OCI-LY1 (cell line): ENCODE data around the gene CFAP298.

Experiments
- H2AFZ ChIP-seq: fragments of 200-600 bp; sonication (generic), shearing (Covaris generic); 2 replicates; pipeline ENCODE4 v1.6.0; 2014; ENCODE audit warnings: antibody characterized with exemption, mild to moderate bottlenecking, low read length
- H3F3A ChIP-seq: fragments of 200-600 bp; sonication (generic), shearing (Covaris generic); 2 replicates; pipeline ENCODE4 v1.6.0; 2014; ENCODE audit warnings: mild to moderate bottlenecking, antibody characterized with exemption, low read length, moderate library complexity; ENCODE audit not compliant: insufficient read depth
- H3K27ac ChIP-seq: fragments of 200-600 bp; sonication (generic); 2 replicates; pipeline ENCODE4 v1.5.1; 2014; ENCODE audit warnings: low read length, mixed run types, mild to moderate bottlenecking, low read depth; ENCODE audit not compliant: poor library complexity, severe bottlenecking
- H3K27me3 ChIP-seq: fragments of 200-600 bp; sonication (generic); 2 replicates; pipeline ENCODE4 v1.6.0; 2014; ENCODE audit warnings: antibody characterized with exemption, mild to moderate bottlenecking, low read length, moderate library complexity; ENCODE audit not compliant: insufficient read depth
- H3K36me3 ChIP-seq: fragments of 200-600 bp; sonication (generic); 2 replicates; pipeline ENCODE4 v1.6.1; 2014; ENCODE audit warnings: mild to moderate bottlenecking, antibody characterized with exemption, low read length, moderate library complexity, mixed read lengths; ENCODE audit not compliant: insufficient read depth
- H3K4me1 ChIP-seq: fragments of 200-600 bp; sonication (generic); 2 replicates; pipeline ENCODE4 v1.5.1; 2014; ENCODE audit warnings: mild to moderate bottlenecking, low read length, moderate library complexity; ENCODE audit not compliant: insufficient read depth, severe bottlenecking
- H3K4me2 ChIP-seq: fragments of 200-600 bp; sonication (generic), shearing (Covaris generic); 2 replicates; pipeline ENCODE4 v1.6.1; 2014; ENCODE audit warnings: low read length
- H3K4me3 ChIP-seq: fragments of 200-600 bp; sonication (generic); 2 replicates; pipeline ENCODE4 v1.5.1; 2014; ENCODE audit warnings: low read length, low read depth, mild to moderate bottlenecking, mixed read lengths; ENCODE audit not compliant: poor library complexity, severe bottlenecking
- H3K79me2 ChIP-seq: fragments of 200-600 bp; shearing (Covaris generic); 2 replicates; pipeline ENCODE4 v1.6.1; 2016; ENCODE audit warnings: mixed run types, low read length, mixed read lengths; ENCODE audit not compliant: insufficient read depth
- H3K9ac ChIP-seq: fragments of 200-600 bp; sonication (generic), shearing (Covaris generic); 2 replicates; pipeline ENCODE4 v1.6.1; 2014; ENCODE audit warnings: mild to moderate bottlenecking, low read length, mixed read lengths
- H3K9me2 ChIP-seq: fragments of 200-600 bp; sonication (generic), shearing (Covaris generic); 2 replicates; pipeline ENCODE4 v1.6.1; 2014; ENCODE audit warnings: low read depth, mild to moderate bottlenecking, low read length, mixed read lengths
- H3K9me3 ChIP-seq: fragments of 200-600 bp; shearing (Covaris generic); 2 replicates; pipeline ENCODE4 v1.6.1; 2014; ENCODE audit warnings: low read length, mixed read lengths
- H4K20me1 ChIP-seq: fragments of 200-600 bp; sonication (generic), shearing (Covaris generic); 2 replicates; pipeline ENCODE4 v1.6.0; 2016; ENCODE audit warnings: mild to moderate bottlenecking, low read length; ENCODE audit not compliant: insufficient read depth
- EZH2 ChIP-seq: fragments of 200-600 bp; sonication (generic), shearing (Covaris generic); IDR thresholded peaks from 2 replicates; pipeline ENCODE4 v1.8.0; 2017; ENCODE audit warnings: borderline replicate concordance, mixed run types, mild to moderate bottlenecking, antibody characterized with exemption, low read length, moderate library complexity, mixed read lengths
- TF ChIP-seq, protein P1 (sequence below): fragments of 200-600 bp; sonication (generic), shearing (Covaris generic); IDR thresholded peaks from 2 replicates; pipeline ENCODE4 v1.5.1; 2017; ENCODE audit warnings: mild to moderate bottlenecking, antibody characterized with exemption, low read length, moderate library complexity, mixed read lengths

Gene CFAP298

DNA sequence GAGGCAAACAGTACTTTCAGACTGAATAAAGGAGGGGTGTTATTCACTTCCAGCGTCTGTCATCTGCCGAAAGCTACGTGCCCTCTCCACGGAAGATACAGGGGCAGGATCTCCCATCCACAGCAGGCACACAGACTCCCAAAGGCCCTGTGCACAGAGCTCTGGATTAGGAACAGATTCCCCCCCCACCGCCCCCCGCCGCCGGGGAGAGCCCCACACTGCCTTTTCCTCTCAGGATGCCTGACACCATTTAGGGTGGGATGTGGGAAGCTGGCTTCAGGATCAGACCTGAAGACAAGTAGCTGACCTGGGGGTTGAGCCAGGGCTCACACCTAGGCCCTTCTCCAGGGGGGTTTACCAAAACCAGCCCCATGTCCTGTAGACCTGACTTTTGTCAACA, 18.5 kb downstream of the CFAP298 start:
- TF ChIP-seq, protein P1, sequence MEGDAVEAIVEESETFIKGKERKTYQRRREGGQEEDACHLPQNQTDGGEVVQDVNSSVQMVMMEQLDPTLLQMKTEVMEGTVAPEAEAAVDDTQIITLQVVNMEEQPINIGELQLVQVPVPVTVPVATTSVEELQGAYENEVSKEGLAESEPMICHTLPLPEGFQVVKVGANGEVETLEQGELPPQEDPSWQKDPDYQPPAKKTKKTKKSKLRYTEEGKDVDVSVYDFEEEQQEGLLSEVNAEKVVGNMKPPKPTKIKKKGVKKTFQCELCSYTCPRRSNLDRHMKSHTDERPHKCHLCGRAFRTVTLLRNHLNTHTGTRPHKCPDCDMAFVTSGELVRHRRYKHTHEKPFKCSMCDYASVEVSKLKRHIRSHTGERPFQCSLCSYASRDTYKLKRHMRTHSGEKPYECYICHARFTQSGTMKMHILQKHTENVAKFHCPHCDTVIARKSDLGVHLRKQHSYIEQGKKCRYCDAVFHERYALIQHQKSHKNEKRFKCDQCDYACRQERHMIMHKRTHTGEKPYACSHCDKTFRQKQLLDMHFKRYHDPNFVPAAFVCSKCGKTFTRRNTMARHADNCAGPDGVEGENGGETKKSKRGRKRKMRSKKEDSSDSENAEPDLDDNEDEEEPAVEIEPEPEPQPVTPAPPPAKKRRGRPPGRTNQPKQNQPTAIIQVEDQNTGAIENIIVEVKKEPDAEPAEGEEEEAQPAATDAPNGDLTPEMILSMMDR: no peak
- TF ChIP-seq EZH2: no peak
- Histone ChIP-seq H3K4me1 (no peaks in the 10 kb centered on the region), H3K27me3 (no peaks in the 10 kb centered on the region), H3F3A (no peaks in the 10 kb centered on the region), H3K4me2 (no peak overlapping the region), H2AFZ (no peak overlapping the region), H3K4me3 (no peak overlapping the region), H3K9me2 (no peaks in the 10 kb centered on the region), H3K36me3 (no peaks in the 10 kb centered on the region; the same call in 1 of the 2 replicates), H4K20me1 (no peaks in the 10 kb centered on the region), H3K9ac (no peak overlapping the region), H3K9me3 (no peaks in the 10 kb centered on the region), H3K27ac (no peak overlapping the region), H3K79me2 (no peaks in the 10 kb centered on the region)

DNA sequence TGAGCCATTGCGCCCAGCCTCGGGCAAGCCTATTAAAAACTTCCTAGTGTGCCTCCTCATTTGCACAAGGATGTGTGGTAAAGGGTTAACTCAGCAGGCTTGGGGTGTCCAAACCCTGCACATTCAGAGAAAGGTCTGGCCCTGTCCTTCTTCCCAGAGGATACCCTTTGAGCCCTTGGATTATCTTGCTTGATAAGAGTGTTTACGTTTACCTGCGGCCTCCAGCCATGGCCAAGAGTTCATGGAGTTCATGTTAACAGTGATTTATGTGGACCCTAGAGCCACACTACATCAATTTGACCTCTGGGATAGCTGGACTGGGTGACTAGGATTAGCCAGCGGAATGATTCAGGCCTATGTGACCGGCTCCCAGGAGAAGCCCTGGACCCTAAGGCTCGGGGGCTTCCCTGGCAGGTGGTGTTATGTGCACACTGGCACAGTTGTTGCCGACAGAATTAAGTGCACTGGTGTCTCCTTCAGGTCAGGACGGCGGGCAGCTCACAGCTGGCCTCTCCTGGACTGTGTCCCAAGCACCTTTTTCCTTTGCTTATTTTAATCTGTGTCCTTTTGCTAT, 19.2 kb downstream of the CFAP298 start:
- Histone ChIP-seq H3K27ac (no peak overlapping the region), H4K20me1 (no peaks in the 10 kb centered on the region), H3F3A (no peaks in the 10 kb centered on the region), H3K4me3 (no peak overlapping the region), H3K79me2 (no peaks in the 10 kb centered on the region), H3K4me2 (no peak overlapping the region), H3K27me3 (no peaks in the 10 kb centered on the region), H3K4me1 (no peaks in the 10 kb centered on the region), H3K9me2 (no peaks in the 10 kb centered on the region), H3K9ac (no peak overlapping the region), H3K36me3 (no peaks in the 10 kb centered on the region; the same call in 1 of the 2 replicates), H2AFZ (no peak overlapping the region), H3K9me3 (no peaks in the 10 kb centered on the region)
- TF ChIP-seq, protein P1: no peak

DNA sequence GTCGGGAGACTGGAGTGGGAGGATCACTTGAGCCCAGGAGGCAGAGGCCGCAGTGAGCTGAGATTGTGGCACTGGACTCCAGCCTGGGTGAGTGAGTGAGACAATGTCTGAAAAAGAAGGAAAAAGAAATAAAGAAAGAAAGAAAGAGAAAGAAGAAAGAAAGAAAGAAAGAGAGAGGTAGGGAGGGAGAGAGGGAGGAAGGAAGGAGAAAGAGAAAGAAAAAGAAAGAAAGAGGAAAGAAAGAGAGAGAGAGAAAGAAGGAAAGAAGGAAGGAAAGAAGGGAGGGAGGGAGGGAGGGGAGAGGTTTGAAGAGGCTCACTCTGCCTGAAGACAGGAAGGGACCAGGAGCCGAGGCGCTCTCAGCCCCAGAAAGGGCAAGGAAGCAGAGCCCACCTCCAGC, 22.0 kb downstream of the CFAP298 start:
- no peak overlapping the region for H3K27ac ChIP-seq
- TF ChIP-seq EZH2: no peak
- TF ChIP-seq, protein P1: no peak
- no peaks in the 10 kb centered on the region for H3K27me3 ChIP-seq
- no peak overlapping the region for H3K4me3 ChIP-seq
- no peaks in the 10 kb centered on the region for H3K36me3 ChIP-seq
- no peaks in the 10 kb centered on the region for H3F3A ChIP-seq
- no peaks in the 10 kb centered on the region for H3K4me1 ChIP-seq
- H3K9ac ChIP-seq: no peak overlapping the region
- H2AFZ ChIP-seq: no peak overlapping the region
- H3K4me2 ChIP-seq: no peak overlapping the region
- H3K9me2 ChIP-seq: no peaks in the 10 kb centered on the region
- H3K9me3 ChIP-seq: no peaks in the 10 kb centered on the region
- H4K20me1 ChIP-seq: no peaks in the 10 kb centered on the region
- H3K79me2 ChIP-seq: no peaks in the 10 kb centered on the region
